ENCODE data around the gene MLYCD. TPM values are rescaled to one million over a fixed set of nuclear protein-coding genes. Genes with fewer than 3 reads are reported as not detected.

The MLYCD gene
- total and polyA plus RNA-seq, 2 experiments from 2014 or later = 3.2 to 7.2 TPM

GRCh38 chr16:83974475-83974874, 75.6 kb downstream of the MLYCD start:
- no peak overlapping the region for H3K27ac Mint-ChIP-seq
- H2AFZ ChIP-seq = no peak overlapping the region

More at GRCh38 chr16:83974475-83974874, 75.6 kb downstream of the MLYCD start:
- H4K20me1 ChIP-seq (replicated peaks; ENCODE audit: insufficient read depth) = no peaks in the 10 kb centered on the region
- peaks cover 7% of the 10 kb centered on the region; the same call in 2 of the 3 replicates for H3K4me1 Mint-ChIP-seq
- H3K79me2 ChIP-seq (replicated peaks; ENCODE audit: insufficient read depth) = no peaks in the 10 kb centered on the region
- no peak for DNase-seq (ENCODE audit: low spot score)
- H3K4me2 ChIP-seq = no peak overlapping the region
- H3K27ac ChIP-seq (ENCODE audit: low read depth) = no peak overlapping the region
- H3F3A ChIP-seq (replicated peaks; ENCODE audit: low read depth) = no peaks in the 10 kb centered on the region
- no peaks in the 10 kb centered on the region for H3K36me3 ChIP-seq (ENCODE audit: insufficient read depth)
- TF ChIP-seq ZNF114 (CRISPR knock-in tag; IDR thresholded peaks at IDR 0.05) = no peak
- TF ChIP-seq CREB1 (CRISPR knock-in tag; IDR thresholded peaks at IDR 0.05; ENCODE audit: low read depth) = no peak
- TF ChIP-seq EZH2 (IDR thresholded peaks at IDR 0.05; ENCODE audit: low read depth, unreplicated experiment) = no peak
- TF ChIP-seq EZH2phosphoT487 (IDR thresholded peaks at IDR 0.05; ENCODE audit: unreplicated experiment) = no peak
- TF ChIP-seq CTCF (conservative IDR thresholded peaks at IDR 0.05; ENCODE audit: low read depth in 2 of 2) = no peak
- TF ChIP-seq ZNF462 (CRISPR knock-in tag; IDR thresholded peaks at IDR 0.05) = no peak
- ATAC-seq = no peak
- H3K4me3 Mint-ChIP-seq = no peak overlapping the region
- H3K27me3 Mint-ChIP-seq (ENCODE audit: insufficient read depth, low read depth, poor library complexity) = peaks cover 15% of the 10 kb centered on the region
- H3K9me3 Mint-ChIP-seq = peaks cover 21% of the 10 kb centered on the region
- H3K4me1 ChIP-seq (ENCODE audit: insufficient read depth) = no peaks in the 10 kb centered on the region; the same call in 1 of the 2 replicates
- H3K9me2 ChIP-seq (ENCODE audit: insufficient read depth) = no peaks in the 10 kb centered on the region
- peaks cover 19% of the 10 kb centered on the region for H3K36me3 Mint-ChIP-seq (ENCODE audit: low read depth)
- 0 out of 2 replicates have a peak, but pooled peaks cover 5% of the 10 kb centered on the region for H3K27me3 ChIP-seq (ENCODE audit: insufficient read depth)
- no peak overlapping the region for H3K4me3 ChIP-seq

Data from GM23338 (cell line).